ENCODE data around the gene TMPRSS11A.

TMPRSS11A gene

GRCh38 chr4:67935888-67936287 is 27.4 kb downstream of the TMPRSS11A start:
- no peaks in the 10 kb centered on the region for H3K27me3 ChIP-seq (ENCODE audit: low read depth, low read length)
- H3K4me2 ChIP-seq (ENCODE audit: low read length): no peak overlapping the region
- H2AFZ ChIP-seq (ENCODE audit: low read depth, low read length): no peak overlapping the region
- H3K4me3 ChIP-seq (ENCODE audit: low read length): no peak overlapping the region
- H3K79me2 ChIP-seq (ENCODE audit: low read length): no peaks in the 10 kb centered on the region
- no peak overlapping the region for H3K9ac ChIP-seq (ENCODE audit: low read length)
- no peaks in the 10 kb centered on the region for H3K36me3 ChIP-seq (replicated peaks; ENCODE audit: low read depth, low read length)
- no peaks in the 10 kb centered on the region for H3K4me1 ChIP-seq (ENCODE audit: low read length)
- no peak for TF ChIP-seq EZH2phosphoT487 (IDR thresholded peaks at IDR 0.05; ENCODE audit: low read depth)
- TF ChIP-seq CTCF (IDR thresholded peaks at IDR 0.05; ENCODE audit: low read depth, low read length): no peak
- H3K27ac ChIP-seq (ENCODE audit: low read length): no peak overlapping the region
- no peaks in the 10 kb centered on the region for H4K20me1 ChIP-seq (ENCODE audit: insufficient read depth, low read length)
- no peaks in the 10 kb centered on the region for H3K9me3 ChIP-seq (ENCODE audit: insufficient read depth, low read length)

GRCh38 chr4:67934628-67935027 is 28.7 kb downstream of the TMPRSS11A start:
- no peak for TF ChIP-seq EZH2phosphoT487 (IDR thresholded peaks at IDR 0.05; ENCODE audit: low read depth)
- TF ChIP-seq CTCF (IDR thresholded peaks at IDR 0.05; ENCODE audit: low read depth, low read length): no peak
- H2AFZ ChIP-seq (ENCODE audit: low read depth, low read length): no peak overlapping the region

DNA sequence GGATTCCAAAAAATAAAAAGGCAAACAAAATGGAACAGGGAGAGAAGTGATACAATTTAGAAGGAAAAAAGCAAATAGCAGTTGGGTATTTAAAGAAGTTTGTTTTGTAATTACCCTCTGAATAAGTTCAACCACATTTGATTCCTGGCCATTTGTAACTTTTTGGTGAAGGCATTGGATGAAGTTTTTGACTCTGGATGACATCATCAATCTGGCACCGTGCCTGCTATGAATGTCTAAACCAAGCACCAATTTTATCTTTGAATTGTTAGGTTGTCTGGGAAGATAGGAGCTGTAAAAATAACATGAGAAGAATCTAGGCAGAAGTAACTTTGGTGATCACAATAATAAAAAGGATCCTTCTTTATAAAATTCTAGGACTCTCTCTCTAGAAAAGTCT is 29.5 kb downstream of the TMPRSS11A start:
- H4K20me1 ChIP-seq (ENCODE audit: insufficient read depth, low read length): no peaks in the 10 kb centered on the region
- H3K27ac ChIP-seq (ENCODE audit: low read length): no peak overlapping the region
- H3K4me2 ChIP-seq (ENCODE audit: low read length): no peak overlapping the region

More at GRCh38 chr4:67934628-67935027, 28.7 kb downstream of the TMPRSS11A start:
- no peak overlapping the region for H3K9ac ChIP-seq (ENCODE audit: low read length)
- no peak overlapping the region for H3K27ac ChIP-seq (ENCODE audit: low read length)
- no peaks in the 10 kb centered on the region for H3K4me1 ChIP-seq (ENCODE audit: low read length)
- H3K36me3 ChIP-seq (replicated peaks; ENCODE audit: low read depth, low read length): no peaks in the 10 kb centered on the region
- no peaks in the 10 kb centered on the region for H3K9me3 ChIP-seq (ENCODE audit: insufficient read depth, low read length)
- no peaks in the 10 kb centered on the region for H4K20me1 ChIP-seq (ENCODE audit: insufficient read depth, low read length)
- H3K27me3 ChIP-seq (ENCODE audit: low read depth, low read length): no peaks in the 10 kb centered on the region
- no peaks in the 10 kb centered on the region for H3K79me2 ChIP-seq (ENCODE audit: low read length)
- no peak overlapping the region for H3K4me3 ChIP-seq (ENCODE audit: low read length)
- H3K4me2 ChIP-seq (ENCODE audit: low read length): no peak overlapping the region

GRCh38 chr4:67933038-67933437 is 30.3 kb downstream of the TMPRSS11A start:
- Histone ChIP-seq H3K27me3 (ENCODE audit: low read depth, low read length) (no peaks in the 10 kb centered on the region), H3K9ac (ENCODE audit: low read length) (no peak overlapping the region), H3K36me3 (replicated peaks; ENCODE audit: low read depth, low read length) (no peaks in the 10 kb centered on the region), H3K9me3 (ENCODE audit: insufficient read depth, low read length) (no peaks in the 10 kb centered on the region), H4K20me1 (ENCODE audit: insufficient read depth, low read length) (no peaks in the 10 kb centered on the region), H3K4me2 (ENCODE audit: low read length) (no peak overlapping the region), H2AFZ (ENCODE audit: low read depth, low read length) (no peak overlapping the region), H3K27ac (ENCODE audit: low read length) (no peak overlapping the region), H3K4me3 (ENCODE audit: low read length) (no peak overlapping the region), H3K79me2 (ENCODE audit: low read length) (no peaks in the 10 kb centered on the region), H3K4me1 (ENCODE audit: low read length) (no peaks in the 10 kb centered on the region)
- TF ChIP-seq EZH2phosphoT487 (IDR thresholded peaks at IDR 0.05; ENCODE audit: low read depth) (no peak), CTCF (IDR thresholded peaks at IDR 0.05; ENCODE audit: low read depth, low read length) (no peak)

More for the DNA sequence above, 29.5 kb downstream of the TMPRSS11A start:
- Histone ChIP-seq H3K79me2 (ENCODE audit: low read length) (no peaks in the 10 kb centered on the region), H3K4me3 (ENCODE audit: low read length) (no peak overlapping the region), H3K27me3 (ENCODE audit: low read depth, low read length) (no peaks in the 10 kb centered on the region), H3K9me3 (ENCODE audit: insufficient read depth, low read length) (no peaks in the 10 kb centered on the region), H2AFZ (ENCODE audit: low read depth, low read length) (no peak overlapping the region), H3K9ac (ENCODE audit: low read length) (no peak overlapping the region), H3K4me1 (ENCODE audit: low read length) (no peaks in the 10 kb centered on the region), H3K36me3 (replicated peaks; ENCODE audit: low read depth, low read length) (no peaks in the 10 kb centered on the region)
- no peak for TF ChIP-seq EZH2phosphoT487 (IDR thresholded peaks at IDR 0.05; ENCODE audit: low read depth)
- no peak for TF ChIP-seq CTCF (IDR thresholded peaks at IDR 0.05; ENCODE audit: low read depth, low read length)
